Hepatocyte (in vitro differentiated cells): ENCODE results near the gene SYT3.

ENCODE experiments used
- CTCF ChIP-seq: fragments of 200-600 bp; sonication (generic); IDR thresholded peaks from 2 replicates; pipeline ENCODE4 v1.5.1; 2016; ENCODE audit warnings: antibody characterized with exemption, mild to moderate bottlenecking; ENCODE audit not compliant: poor library complexity
- EZH2 ChIP-seq: fragments of 200-600 bp; sonication (generic); IDR thresholded peaks from 2 replicates; pipeline ENCODE4 v1.6.1; 2016; ENCODE audit warnings: antibody characterized with exemption, mild to moderate bottlenecking, borderline replicate concordance
- EZH2phosphoT487 ChIP-seq: fragments of 200-600 bp; sonication (generic); IDR thresholded peaks from one replicate; pipeline ENCODE4 v1.6.1; 2018; ENCODE audit warnings: antibody characterized with exemption, mild to moderate bottlenecking, low read depth, moderate library complexity; ENCODE audit not compliant: unreplicated experiment, severe bottlenecking

- TF ChIP-seq CTCF (no peak), EZH2 (no peak), EZH2phosphoT487 (no peak)
Observed at GRCh38 chr19:50626795-50627194, 12.9 kb downstream of the SYT3 start.
